ENCODE measurements around the gene SCTR. TPM values are rescaled to one million over a fixed set of nuclear protein-coding genes. Genes with fewer than 3 reads are reported as not detected.
A peak's percentile ranks its signal among the peaks of the same experiment; 100 is the strongest.

Gene SCTR
- total and polyA plus RNA-seq, 2 of the 13 experiments (the other 11 are each of a cell fraction or from before 2014, with no cell fraction given), result not detected

DNA sequence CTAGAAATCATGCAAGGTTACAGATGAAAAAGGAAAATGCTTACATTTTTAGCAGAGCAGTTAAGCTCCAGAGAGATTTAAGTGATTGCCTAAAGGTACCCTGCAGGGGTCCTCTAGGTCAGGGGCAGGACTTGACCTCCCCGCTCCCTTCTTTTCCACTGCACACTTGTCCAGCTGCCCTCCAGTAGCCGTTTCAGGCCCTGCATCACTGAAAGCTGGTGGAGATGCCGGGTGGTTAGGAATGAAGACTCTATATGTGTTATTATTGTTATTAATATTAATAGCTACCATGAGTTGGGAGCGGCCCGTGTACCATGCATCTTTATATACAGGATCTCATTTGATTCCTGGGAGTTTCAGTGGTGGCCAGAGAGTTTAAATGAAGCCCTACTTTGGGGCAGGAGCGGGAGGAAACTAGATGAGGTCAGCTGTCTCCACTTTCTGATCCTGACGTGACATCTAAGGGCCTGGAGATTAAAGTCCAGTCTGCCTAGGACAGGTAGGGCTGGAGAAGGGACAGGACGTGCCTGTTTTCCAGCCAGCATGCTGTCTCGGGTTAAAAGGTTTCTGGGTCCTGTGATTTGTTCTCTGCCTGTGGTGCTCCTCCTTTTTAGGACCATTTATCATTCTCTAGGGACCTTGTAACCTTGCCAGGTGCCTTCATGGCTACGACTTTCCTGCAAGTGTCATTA is 90.5 kb downstream of the SCTR start (continued):
- TF ChIP-seq ZNF550 (CRISPR knock-in tag; IDR thresholded peaks at IDR 0.05; ENCODE audit: borderline replicate concordance) (no peak), IKZF1 (IDR thresholded peaks at IDR 0.05) (no peak), HINFP (CRISPR knock-in tag; IDR thresholded peaks at IDR 0.05; ENCODE audit: low read depth) (no peak), EHMT2 (IDR thresholded peaks at IDR 0.05; ENCODE audit: borderline replicate concordance, low read depth, low read length) (no peak), AKAP8 (CRISPR knock-in tag; IDR thresholded peaks at IDR 0.05) (peak; percentile 16; the same call in 1 of the 2 replicates), ZNF883 (CRISPR knock-in tag; IDR thresholded peaks at IDR 0.05; ENCODE audit: not compliant biosample characterization) (peak; percentile 2), ZNF30 (CRISPR knock-in tag; IDR thresholded peaks at IDR 0.05) (no peak), ZNF782 (CRISPR knock-in tag; IDR thresholded peaks at IDR 0.05; ENCODE audit: borderline replicate concordance) (no peak), BCL6 (CRISPR knock-in tag; IDR thresholded peaks at IDR 0.05) (peak; percentile 61), CC2D1A (CRISPR knock-in tag; IDR thresholded peaks at IDR 0.05) (no peak), SETDB1 (CRISPR knock-in tag; IDR thresholded peaks at IDR 0.05; ENCODE audit: borderline replicate concordance) (no peak), MAZ (IDR thresholded peaks at IDR 0.05; ENCODE audit: borderline replicate concordance, low read depth, low read length) (no peak), MAZ (CRISPR knock-in tag; IDR thresholded peaks at IDR 0.05; ENCODE audit: low read depth) (no peak), ZBED4 (CRISPR knock-in tag; IDR thresholded peaks at IDR 0.05; ENCODE audit: borderline replicate concordance) (peak; percentile 38; the same call in 1 of the 2 replicates), NFYC (CRISPR knock-in tag; IDR thresholded peaks at IDR 0.05) (no peak)
- TF ChIP-seq, protein P1, sequence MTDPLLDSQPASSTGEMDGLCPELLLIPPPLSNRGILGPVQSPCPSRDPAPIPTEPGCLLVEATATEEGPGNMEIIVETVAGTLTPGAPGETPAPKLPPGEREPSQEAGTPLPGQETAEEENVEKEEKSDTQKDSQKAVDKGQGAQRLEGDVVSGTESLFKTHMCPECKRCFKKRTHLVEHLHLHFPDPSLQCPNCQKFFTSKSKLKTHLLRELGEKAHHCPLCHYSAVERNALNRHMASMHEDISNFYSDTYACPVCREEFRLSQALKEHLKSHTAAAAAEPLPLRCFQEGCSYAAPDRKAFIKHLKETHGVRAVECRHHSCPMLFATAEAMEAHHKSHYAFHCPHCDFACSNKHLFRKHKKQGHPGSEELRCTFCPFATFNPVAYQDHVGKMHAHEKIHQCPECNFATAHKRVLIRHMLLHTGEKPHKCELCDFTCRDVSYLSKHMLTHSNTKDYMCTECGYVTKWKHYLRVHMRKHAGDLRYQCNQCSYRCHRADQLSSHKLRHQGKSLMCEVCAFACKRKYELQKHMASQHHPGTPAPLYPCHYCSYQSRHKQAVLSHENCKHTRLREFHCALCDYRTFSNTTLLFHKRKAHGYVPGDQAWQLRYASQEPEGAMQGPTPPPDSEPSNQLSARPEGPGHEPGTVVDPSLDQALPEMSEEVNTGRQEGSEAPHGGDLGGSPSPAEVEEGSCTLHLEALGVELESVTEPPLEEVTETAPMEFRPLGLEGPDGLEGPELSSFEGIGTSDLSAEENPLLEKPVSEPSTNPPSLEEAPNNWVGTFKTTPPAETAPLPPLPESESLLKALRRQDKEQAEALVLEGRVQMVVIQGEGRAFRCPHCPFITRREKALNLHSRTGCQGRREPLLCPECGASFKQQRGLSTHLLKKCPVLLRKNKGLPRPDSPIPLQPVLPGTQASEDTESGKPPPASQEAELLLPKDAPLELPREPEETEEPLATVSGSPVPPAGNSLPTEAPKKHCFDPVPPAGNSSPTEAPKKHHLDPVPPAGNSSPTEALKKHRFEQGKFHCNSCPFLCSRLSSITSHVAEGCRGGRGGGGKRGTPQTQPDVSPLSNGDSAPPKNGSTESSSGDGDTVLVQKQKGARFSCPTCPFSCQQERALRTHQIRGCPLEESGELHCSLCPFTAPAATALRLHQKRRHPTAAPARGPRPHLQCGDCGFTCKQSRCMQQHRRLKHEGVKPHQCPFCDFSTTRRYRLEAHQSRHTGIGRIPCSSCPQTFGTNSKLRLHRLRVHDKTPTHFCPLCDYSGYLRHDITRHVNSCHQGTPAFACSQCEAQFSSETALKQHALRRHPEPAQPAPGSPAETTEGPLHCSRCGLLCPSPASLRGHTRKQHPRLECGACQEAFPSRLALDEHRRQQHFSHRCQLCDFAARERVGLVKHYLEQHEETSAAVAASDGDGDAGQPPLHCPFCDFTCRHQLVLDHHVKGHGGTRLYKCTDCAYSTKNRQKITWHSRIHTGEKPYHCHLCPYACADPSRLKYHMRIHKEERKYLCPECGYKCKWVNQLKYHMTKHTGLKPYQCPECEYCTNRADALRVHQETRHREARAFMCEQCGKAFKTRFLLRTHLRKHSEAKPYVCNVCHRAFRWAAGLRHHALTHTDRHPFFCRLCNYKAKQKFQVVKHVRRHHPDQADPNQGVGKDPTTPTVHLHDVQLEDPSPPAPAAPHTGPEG (CRISPR knock-in tag; IDR thresholded peaks at IDR 0.05), result no peak
- TF ChIP-seq, protein P2, sequence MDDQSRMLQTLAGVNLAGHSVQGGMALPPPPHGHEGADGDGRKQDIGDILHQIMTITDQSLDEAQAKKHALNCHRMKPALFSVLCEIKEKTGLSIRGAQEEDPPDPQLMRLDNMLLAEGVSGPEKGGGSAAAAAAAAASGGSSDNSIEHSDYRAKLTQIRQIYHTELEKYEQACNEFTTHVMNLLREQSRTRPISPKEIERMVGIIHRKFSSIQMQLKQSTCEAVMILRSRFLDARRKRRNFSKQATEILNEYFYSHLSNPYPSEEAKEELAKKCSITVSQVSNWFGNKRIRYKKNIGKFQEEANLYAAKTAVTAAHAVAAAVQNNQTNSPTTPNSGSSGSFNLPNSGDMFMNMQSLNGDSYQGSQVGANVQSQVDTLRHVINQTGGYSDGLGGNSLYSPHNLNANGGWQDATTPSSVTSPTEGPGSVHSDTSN (CRISPR knock-in tag; IDR thresholded peaks at IDR 0.05; ENCODE audit: borderline replicate concordance), result no peak
